HEK293 (cell line): ENCODE measurements around the gene SLC2A8.

Experiments
- KLF9 ChIP-seq: fragments of 450-650 bp; formaldehyde crosslinking; IDR thresholded peaks from 2 replicates; pipeline ENCODE4 v1.5.1; 2016; ENCODE audit warnings: missing biosample characterization, missing genetic modification characterization, low read depth
- TRIM28 ChIP-seq: IDR thresholded peaks from 2 replicates; pipeline ENCODE4 v1.6.1; 2011; ENCODE audit warnings: low read length, control low read depth, borderline replicate concordance
- ZNF16 ChIP-seq: fragments of 450-650 bp; formaldehyde crosslinking; IDR thresholded peaks from 2 replicates; pipeline ENCODE4 v1.5.1; 2016; ENCODE audit warnings: low read depth, missing biosample characterization, missing genetic modification characterization
- TF ChIP-seq, protein P1 (sequence below): fragments of 450-650 bp; formaldehyde crosslinking; IDR thresholded peaks from 2 replicates; pipeline ENCODE4 v1.5.1; 2016; ENCODE audit warnings: missing biosample characterization, missing genetic modification characterization, low read depth
- TF ChIP-seq, protein P2 (sequence below): fragments of 450-650 bp; formaldehyde crosslinking; IDR thresholded peaks from 2 replicates; pipeline ENCODE4 v1.5.1; 2016; ENCODE audit warnings: missing biosample characterization, missing genetic modification characterization

DNA sequence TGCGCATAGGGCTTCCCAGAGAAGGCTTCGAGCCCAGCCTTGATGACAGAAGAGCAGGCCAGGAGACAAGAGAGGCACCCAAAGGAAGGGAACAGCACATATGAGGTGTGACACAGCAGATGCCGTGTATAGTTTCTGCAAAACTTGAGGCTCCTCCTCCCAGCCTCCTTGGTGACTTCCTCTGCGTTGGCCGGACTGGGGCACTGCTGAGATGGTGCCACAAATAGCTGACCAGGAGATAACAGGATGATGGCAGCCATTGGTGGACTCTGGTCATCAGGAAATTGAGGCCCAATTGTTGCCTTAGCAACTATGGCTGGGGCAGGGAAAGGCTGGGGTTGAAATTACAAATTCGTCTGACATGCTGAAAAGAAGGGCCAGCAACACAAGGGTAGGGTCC is 22.4 kb downstream of the SLC2A8 start:
- TF ChIP-seq, protein P1, sequence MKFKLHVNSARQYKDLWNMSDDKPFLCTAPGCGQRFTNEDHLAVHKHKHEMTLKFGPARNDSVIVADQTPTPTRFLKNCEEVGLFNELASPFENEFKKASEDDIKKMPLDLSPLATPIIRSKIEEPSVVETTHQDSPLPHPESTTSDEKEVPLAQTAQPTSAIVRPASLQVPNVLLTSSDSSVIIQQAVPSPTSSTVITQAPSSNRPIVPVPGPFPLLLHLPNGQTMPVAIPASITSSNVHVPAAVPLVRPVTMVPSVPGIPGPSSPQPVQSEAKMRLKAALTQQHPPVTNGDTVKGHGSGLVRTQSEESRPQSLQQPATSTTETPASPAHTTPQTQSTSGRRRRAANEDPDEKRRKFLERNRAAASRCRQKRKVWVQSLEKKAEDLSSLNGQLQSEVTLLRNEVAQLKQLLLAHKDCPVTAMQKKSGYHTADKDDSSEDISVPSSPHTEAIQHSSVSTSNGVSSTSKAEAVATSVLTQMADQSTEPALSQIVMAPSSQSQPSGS (tag by site-specific recombination) = no peak
- TF ChIP-seq TRIM28 (no peak), ZNF16 (tag by site-specific recombination) (no peak), KLF9 (tag by site-specific recombination) (no peak)
- TF ChIP-seq, protein P2, sequence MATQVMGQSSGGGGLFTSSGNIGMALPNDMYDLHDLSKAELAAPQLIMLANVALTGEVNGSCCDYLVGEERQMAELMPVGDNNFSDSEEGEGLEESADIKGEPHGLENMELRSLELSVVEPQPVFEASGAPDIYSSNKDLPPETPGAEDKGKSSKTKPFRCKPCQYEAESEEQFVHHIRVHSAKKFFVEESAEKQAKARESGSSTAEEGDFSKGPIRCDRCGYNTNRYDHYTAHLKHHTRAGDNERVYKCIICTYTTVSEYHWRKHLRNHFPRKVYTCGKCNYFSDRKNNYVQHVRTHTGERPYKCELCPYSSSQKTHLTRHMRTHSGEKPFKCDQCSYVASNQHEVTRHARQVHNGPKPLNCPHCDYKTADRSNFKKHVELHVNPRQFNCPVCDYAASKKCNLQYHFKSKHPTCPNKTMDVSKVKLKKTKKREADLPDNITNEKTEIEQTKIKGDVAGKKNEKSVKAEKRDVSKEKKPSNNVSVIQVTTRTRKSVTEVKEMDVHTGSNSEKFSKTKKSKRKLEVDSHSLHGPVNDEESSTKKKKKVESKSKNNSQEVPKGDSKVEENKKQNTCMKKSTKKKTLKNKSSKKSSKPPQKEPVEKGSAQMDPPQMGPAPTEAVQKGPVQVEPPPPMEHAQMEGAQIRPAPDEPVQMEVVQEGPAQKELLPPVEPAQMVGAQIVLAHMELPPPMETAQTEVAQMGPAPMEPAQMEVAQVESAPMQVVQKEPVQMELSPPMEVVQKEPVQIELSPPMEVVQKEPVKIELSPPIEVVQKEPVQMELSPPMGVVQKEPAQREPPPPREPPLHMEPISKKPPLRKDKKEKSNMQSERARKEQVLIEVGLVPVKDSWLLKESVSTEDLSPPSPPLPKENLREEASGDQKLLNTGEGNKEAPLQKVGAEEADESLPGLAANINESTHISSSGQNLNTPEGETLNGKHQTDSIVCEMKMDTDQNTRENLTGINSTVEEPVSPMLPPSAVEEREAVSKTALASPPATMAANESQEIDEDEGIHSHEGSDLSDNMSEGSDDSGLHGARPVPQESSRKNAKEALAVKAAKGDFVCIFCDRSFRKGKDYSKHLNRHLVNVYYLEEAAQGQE = no peak
